Prostate gland (tissue), 2 donors: Measurements from ENCODE around the gene ABCB11.

Experiments
- CTCF ChIP-seq, 4 experiments: fragments of 200-600 bp in 2 of 4; fragments of 450-650 bp in 2 of 4; sonication (generic) in 2 of 4; IDR thresholded peaks; 1 replicate in 3 of 4; 2 replicates in 1 of 4; pipeline ENCODE4 v1.5.1; 2016 to 2019; ENCODE audit warnings: antibody characterized with exemption in 4 of 4, mild to moderate bottlenecking in 2 of 4, moderate library complexity in 2 of 4
- POLR2A ChIP-seq: fragments of 450-650 bp; IDR thresholded peaks from one replicate; pipeline ENCODE4 v1.6.1; 2016; ENCODE audit warnings: antibody characterized with exemption, mild to moderate bottlenecking

GRCh38 chr2:168978461-168978861 lies 52.7 kb downstream of the ABCB11 start:
- no peak for TF ChIP-seq CTCF (IDR thresholded peaks at IDR 0.05)
- no peak for TF ChIP-seq POLR2A
